ENCODE measurements around the gene HNF1B. TPM values are rescaled to one million over a fixed set of nuclear protein-coding genes. Genes with fewer than 3 reads are reported as not detected.

The HNF1B gene
- total and polyA plus RNA-seq, 2 donors (not counting 3 experiments of a cell fraction or from before 2014, with no cell fraction given): not detected

DNA sequence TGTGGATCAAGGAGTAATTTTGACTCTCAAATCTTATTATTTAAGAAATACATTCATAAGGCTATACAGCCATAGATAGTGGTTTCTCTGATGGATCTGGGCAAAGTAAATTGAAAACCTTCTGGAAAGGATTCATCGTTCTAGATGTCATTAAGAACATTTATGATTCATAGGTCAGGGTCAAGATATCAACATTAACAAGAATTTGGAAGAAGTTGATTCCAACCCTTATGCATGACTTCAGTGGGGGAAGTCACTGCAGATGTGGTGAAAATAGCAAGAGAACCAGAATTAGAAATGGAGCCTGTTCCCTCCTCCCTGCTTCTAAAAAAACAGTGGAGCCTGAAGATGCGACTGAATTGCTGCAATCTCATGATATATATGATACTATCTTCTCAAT is 36.6 kb upstream of the HNF1B start:
- no TSS peak for BruUV-seq (replicated peaks)
- intact Hi-C loops (cut with micrococcal nuclease): no loop called here
- ChIA-PET POLR2A (no interaction called here), CTCF (interaction anchor here (2.4 to 2.8 kb wide), 2 partner anchors 11 kb away, joined by 15 read pairs; no protein-coding TSS in a partner anchor)
- Histone ChIP-seq H3K9me1 (replicated peaks; ENCODE audit: control insufficient read depth, extremely low read depth, insufficient read depth, low read length) (no peaks in the 10 kb centered on the region), H3K9ac (replicated peaks; ENCODE audit: extremely low read depth, insufficient read depth, low read length) (no peak overlapping the region), H3K27ac (ENCODE audit: insufficient read depth, low read depth, low read length) (no peak overlapping the region), H3K4me3 (replicated peaks in 1 of 3; ENCODE audit: insufficient read depth in 1 of 3, low read depth in 1 of 3, low read length in 3 of 3) (no peak overlapping the region), H3K36me3 (ENCODE audit: control insufficient read depth in 2 of 2, extremely low read depth in 1 of 2, insufficient read depth in 2 of 2, low read length in 2 of 2) (no peaks in the 10 kb centered on the region), H4K20me1 (replicated peaks; ENCODE audit: control insufficient read depth, extremely low read depth, insufficient read depth, low read length) (no peaks in the 10 kb centered on the region), H3K9me3 (replicated peaks; ENCODE audit: control insufficient read depth, insufficient read depth, low read length) (no peaks in the 10 kb centered on the region), H2AFZ (ENCODE audit: low read depth, low read length) (no peak overlapping the region), H3K79me2 (ENCODE audit: control insufficient read depth, insufficient read depth, low read length) (no peaks in the 10 kb centered on the region), H3K4me1 (ENCODE audit: control insufficient read depth, extremely low read depth, insufficient read depth, low read length) (no peaks in the 10 kb centered on the region), H3K27me3 (ENCODE audit: control insufficient read depth in 2 of 2, insufficient read depth in 2 of 2, low read length in 2 of 2) (peaks cover 0 to 6% of the 10 kb centered on the region in 2 experiments), H3K4me2 (ENCODE audit: insufficient read depth, low read length) (no peak overlapping the region)
- TF ChIP-seq POLR2A (IDR thresholded peaks at IDR 0.05; ENCODE audit: low read depth, low read length) (no peak), POLR2AphosphoS5 (IDR thresholded peaks at IDR 0.05; ENCODE audit: insufficient read depth, low read depth, low read length) (no peak), EZH2 (IDR thresholded peaks at IDR 0.05; ENCODE audit: borderline replicate concordance, low read depth, low read length, severe bottlenecking) (no peak), MYC (IDR thresholded peaks at IDR 0.05; ENCODE audit: low read depth, low read length) (no peak), JUN (IDR thresholded peaks at IDR 0.05; ENCODE audit: borderline replicate concordance, insufficient read depth, insufficient read length, low read depth) (no peak), GATA2 (IDR thresholded peaks at IDR 0.05; ENCODE audit: insufficient read depth, insufficient read length, low read depth, low read length) (no peak), FOS (IDR thresholded peaks at IDR 0.05; ENCODE audit: borderline replicate concordance, insufficient read depth, low read length) (no peak)
- TF ChIP-seq, protein P1, sequence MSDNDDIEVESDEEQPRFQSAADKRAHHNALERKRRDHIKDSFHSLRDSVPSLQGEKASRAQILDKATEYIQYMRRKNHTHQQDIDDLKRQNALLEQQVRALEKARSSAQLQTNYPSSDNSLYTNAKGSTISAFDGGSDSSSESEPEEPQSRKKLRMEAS (IDR thresholded peaks at IDR 0.05; ENCODE audit: insufficient read depth, insufficient read length): no peak
- TF ChIP-seq, protein P2, sequence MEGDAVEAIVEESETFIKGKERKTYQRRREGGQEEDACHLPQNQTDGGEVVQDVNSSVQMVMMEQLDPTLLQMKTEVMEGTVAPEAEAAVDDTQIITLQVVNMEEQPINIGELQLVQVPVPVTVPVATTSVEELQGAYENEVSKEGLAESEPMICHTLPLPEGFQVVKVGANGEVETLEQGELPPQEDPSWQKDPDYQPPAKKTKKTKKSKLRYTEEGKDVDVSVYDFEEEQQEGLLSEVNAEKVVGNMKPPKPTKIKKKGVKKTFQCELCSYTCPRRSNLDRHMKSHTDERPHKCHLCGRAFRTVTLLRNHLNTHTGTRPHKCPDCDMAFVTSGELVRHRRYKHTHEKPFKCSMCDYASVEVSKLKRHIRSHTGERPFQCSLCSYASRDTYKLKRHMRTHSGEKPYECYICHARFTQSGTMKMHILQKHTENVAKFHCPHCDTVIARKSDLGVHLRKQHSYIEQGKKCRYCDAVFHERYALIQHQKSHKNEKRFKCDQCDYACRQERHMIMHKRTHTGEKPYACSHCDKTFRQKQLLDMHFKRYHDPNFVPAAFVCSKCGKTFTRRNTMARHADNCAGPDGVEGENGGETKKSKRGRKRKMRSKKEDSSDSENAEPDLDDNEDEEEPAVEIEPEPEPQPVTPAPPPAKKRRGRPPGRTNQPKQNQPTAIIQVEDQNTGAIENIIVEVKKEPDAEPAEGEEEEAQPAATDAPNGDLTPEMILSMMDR (IDR thresholded peaks at IDR 0.05; ENCODE audit: extremely low read depth in 1 of 2, insufficient read depth in 1 of 2, low read depth in 1 of 2, low read length in 2 of 2): no peak
- DNase-seq (ENCODE audit: low read depth, low spot score): no peak
- no peak for FAIRE-seq
- dilution Hi-C loops (cut with MboI; ENCODE audit: extremely low pct_ligation_motif_present, low sequenced_read_pairs): no loop called here

Measured in endothelial cell of umbilical vein (primary cell).